GM12891 (cell line): ENCODE results near the gene OTOA.

Experiments
- PAX5 ChIP-seq: IDR thresholded peaks from 2 replicates; pipeline ENCODE4 v1.6.1; 2011; ENCODE audit warnings: low read length, moderate library complexity, mild to moderate bottlenecking; ENCODE audit not compliant: insufficient read depth, severe bottlenecking
- POLR2A ChIP-seq: IDR thresholded peaks from 2 replicates; pipeline ENCODE4 v1.6.1; 2011; ENCODE audit warnings: low read depth, low read length, control low read depth
- POLR2AphosphoS5 ChIP-seq: IDR thresholded peaks from 2 replicates; pipeline ENCODE4 v1.6.1; 2011; ENCODE audit warnings: low read depth, low read length, control low read depth
- SPI1 ChIP-seq: IDR thresholded peaks from 2 replicates; pipeline ENCODE4 v1.6.1; 2011; ENCODE audit warnings: low read depth, low read length, control low read depth
- TAF1 ChIP-seq: IDR thresholded peaks from 2 replicates; pipeline ENCODE4 v1.6.1; 2011; ENCODE audit warnings: low read depth, low read length, control low read depth

DNA sequence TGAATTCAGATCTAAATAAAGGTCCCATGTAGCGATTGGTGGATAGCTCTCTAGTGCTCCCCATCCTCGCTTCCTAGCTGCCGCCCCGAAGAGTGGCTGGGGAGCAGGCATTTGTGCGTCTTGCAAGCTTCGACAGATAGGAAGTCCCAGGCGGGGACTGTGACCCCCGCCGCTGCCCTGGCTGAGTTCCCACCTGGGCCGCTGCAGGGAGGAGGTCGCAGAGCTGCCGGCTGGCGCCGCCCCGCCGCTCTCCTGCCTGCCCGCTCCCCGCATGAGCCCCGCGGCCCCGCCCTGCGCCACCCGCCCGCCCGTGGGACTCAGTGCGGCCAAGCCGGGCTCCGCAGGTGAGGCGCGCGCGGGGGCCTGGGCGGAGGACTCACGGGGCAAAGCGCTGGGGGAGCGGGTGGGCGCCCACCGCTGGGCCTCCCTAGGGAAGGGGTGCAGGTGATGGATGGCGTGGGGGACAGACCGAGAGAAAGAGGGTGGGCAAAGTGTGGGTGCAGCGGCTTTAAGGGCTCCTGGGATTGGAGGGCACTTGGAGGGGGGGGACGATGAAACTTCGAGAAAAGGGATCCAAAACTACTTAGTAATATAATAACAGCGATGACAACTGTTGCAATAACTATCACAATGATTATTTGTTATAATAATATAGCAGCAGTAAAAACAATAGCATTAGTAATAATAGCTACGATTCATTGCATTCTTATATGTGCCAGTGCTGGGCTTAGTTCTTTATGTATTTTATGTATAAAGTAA lies at the start of gene OTOA:
- TF ChIP-seq POLR2A (no peak), POLR2AphosphoS5 (no peak), SPI1 (no peak), TAF1 (no peak), PAX5 (no peak)
